Hematopoietic multipotent progenitor cell treated with erythropoietin and hydrocortisone succinate and interleukin-3 and kit ligand, for 6 days (in vitro differentiated cells): ENCODE data around the gene FMNL2.

Source experiments
- DNase-seq: peaks from one replicate; pipeline ENCODE4 v3.0.0-alpha.2; 2015

Gene FMNL2

GRCh38 chr2:152342259-152343046, 7.5 kb downstream of the FMNL2 start:
- DNase-seq, result no peak

- DNase-seq, result no peak
Measured at GRCh38 chr2:152343426-152343825, 8.5 kb downstream of the FMNL2 start.

- no peak for DNase-seq
Measured at GRCh38 chr2:152344579-152345195, 9.7 kb downstream of the FMNL2 start.

- no peak for DNase-seq
Measured at GRCh38 chr2:152347076-152347475, 12.1 kb downstream of the FMNL2 start.

- DNase-seq, result no peak
Measured at GRCh38 chr2:152348388-152348787, 13.4 kb downstream of the FMNL2 start.

- no peak for DNase-seq
Measured at GRCh38 chr2:152349416-152349815, 14.4 kb downstream of the FMNL2 start.

- DNase-seq, result no peak
Measured at GRCh38 chr2:152350155-152350679, 15.2 kb downstream of the FMNL2 start.

GRCh38 chr2:152352616-152353015, 17.6 kb downstream of the FMNL2 start:
- DNase-seq, result no peak

GRCh38 chr2:152353364-152353763, 18.4 kb downstream of the FMNL2 start:
- no peak for DNase-seq

GRCh38 chr2:152354069-152354755, 19.2 kb downstream of the FMNL2 start:
- no peak for DNase-seq

- DNase-seq, result no peak
Measured at GRCh38 chr2:152354909-152355308, 19.9 kb downstream of the FMNL2 start.

- DNase-seq, result no peak
Measured at GRCh38 chr2:152355409-152355831, 20.4 kb downstream of the FMNL2 start.

- no peak for DNase-seq
Measured at GRCh38 chr2:152359573-152360363, 24.8 kb downstream of the FMNL2 start.

GRCh38 chr2:152363936-152364335, 29.0 kb downstream of the FMNL2 start:
- DNase-seq, result no peak

- DNase-seq, result no peak
Measured at GRCh38 chr2:152367547-152368390, 32.8 kb downstream of the FMNL2 start.

GRCh38 chr2:152369176-152369860, 34.3 kb downstream of the FMNL2 start:
- no peak for DNase-seq

GRCh38 chr2:152370783-152371182, 35.8 kb downstream of the FMNL2 start:
- DNase-seq, result no peak

GRCh38 chr2:152372438-152372984, 37.5 kb downstream of the FMNL2 start:
- DNase-seq, result no peak

GRCh38 chr2:152375174-152375573, 40.2 kb downstream of the FMNL2 start:
- DNase-seq, result no peak

GRCh38 chr2:152376385-152376784, 41.4 kb downstream of the FMNL2 start:
- DNase-seq, result no peak

- DNase-seq, result no peak
Measured at GRCh38 chr2:152376968-152377367, 42.0 kb downstream of the FMNL2 start.
